Middle frontal gyrus (tissue), 1 donor: ENCODE measurements around the gene PLRG1.
"Not testable (repeated sequence)": the region's sequence is repeated elsewhere in the genome, so short reads cannot be mapped to it uniquely, and the experiment has no call there.

Source experiments
- DNase-seq: peaks from one replicate; pipeline ENCODE4 v3.0.0-alpha.2; 2015; ENCODE audit warnings: low spot score; ENCODE audit errors: extremely low spot score

The PLRG1 gene

DNA sequence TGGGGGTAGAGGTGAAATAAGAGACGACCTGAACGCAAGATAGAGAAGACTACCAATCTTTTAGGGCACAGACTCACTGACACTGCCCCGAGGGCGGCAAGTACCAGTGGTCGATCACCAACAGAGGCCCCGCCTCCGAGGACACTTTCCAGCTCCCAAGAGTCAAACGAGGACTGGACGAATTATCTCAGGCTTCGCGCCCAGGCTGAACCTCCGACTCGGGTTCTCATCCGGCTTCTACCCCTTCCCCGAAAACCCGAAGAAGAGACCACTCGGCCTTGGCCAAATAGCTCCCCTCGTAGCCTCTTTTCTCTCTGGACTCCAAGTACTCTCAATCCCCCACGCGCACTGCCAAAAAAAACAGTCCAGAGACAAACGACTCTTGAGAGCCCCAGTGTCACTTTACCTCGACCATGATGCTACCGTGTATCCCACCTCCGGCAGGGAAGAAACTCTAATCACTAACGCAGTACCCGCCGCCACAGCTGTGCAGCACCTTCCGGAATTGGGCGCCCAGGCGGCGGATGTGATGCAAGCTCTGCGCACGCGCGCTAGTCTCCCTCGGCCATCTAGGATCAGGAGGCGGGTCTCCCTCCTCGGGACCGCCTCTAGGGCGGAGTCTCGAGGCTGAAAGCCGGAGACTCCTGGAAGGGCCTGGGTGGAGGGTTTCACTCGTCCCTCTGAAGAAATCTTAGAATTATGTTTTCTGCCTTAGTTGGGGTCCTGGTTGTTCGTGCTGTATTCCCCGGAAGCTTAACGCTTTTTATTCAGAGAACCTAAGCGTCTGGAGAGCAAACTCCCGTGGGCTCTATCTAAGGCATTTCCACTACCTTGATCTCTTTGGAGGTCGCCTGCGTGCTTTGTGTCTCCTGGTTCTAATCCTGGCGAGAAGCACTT lies at the start of gene PLRG1:
Gene PLRG1, minus strand, starts transcription at position 507 of the 897 bp plus-strand sequence. Its CDS starts 92 bp downstream, at position 415.
- peak; percentile 92 for DNase-seq

DNA sequence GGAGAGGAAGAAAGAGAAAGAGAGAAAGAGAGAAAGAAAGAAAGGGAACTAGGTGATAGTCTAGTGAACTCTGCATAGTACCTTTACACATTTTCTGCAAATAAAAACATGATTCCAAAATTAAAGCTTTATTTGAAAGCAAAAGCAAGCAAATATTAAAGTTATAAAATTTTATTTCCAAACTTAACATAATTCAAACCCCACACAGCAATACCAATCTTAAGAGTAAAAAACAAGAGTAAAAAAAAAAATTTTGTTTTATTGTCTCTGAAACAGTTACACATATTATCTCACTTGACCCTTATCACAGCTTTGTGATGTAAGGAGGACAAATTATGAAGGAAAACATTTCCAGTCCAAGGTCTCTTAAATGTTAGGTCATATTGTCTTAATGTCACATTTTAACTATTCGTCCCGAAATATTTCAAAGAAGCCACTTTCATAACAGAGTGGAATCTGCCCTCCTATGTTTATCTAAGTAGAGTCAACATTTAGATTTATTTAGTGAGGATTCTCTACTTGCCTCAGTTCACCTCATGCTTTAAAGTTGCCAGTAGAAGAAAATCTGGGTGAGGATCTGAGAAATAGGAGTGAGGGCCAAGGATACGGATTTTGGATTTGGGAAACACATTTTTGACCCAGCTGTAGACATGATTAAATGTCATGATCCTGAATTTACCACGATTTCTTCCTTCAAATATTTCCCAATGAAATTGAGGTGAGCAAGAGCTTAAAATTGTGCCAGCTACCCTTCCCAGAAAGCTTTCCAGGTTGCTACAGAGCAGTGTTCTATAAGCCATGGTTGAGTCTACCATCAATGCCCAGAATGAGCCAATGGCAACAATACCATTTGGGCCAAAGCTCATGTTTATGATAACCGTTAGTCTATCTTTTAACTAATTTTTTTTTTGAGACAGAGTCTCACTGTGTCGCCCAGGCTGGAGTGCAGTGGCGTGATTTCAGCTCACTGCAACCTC lies 47.9 kb upstream of the PLRG1 start:
- DNase-seq: no peak

DNA sequence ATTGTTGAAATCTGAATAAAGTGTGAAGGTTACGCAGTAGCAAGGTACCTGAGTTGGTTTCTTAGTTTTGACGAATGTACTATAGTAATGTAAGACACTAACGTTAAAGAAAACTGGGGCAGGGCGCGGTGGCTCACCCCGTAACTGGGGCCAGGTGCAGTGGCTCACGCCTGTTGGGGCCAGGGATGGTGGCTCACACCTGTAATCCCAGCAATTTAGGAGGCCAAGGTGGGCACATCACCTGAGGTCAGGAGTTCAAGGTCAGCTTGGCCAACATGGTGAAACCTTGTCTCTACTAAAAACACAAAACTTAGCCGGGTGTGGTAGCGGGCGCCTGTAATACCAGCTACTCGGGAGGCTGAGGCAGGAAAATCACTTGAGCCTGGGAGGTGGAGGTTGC lies 47.1 kb upstream of the PLRG1 start:
- DNase-seq: not testable (repeated sequence)

DNA sequence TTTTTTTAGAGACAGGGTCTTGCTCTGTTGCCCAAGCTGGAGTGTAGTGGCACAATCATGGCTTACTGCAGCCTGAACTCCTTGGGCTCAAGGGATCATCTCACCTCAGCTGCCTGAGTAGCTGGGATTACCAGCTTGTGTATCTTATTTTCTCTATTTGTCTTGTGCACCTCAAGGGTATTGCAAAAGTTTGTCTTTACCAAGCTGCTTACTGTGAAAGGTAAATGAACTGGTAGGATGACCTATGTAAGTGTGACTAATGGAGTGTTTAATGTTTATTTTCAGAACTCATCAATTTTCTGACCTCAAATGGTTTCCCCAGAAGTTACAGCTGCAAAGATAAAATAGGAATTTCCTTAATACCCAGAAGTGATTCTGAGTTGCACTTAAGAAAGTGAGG lies 45.6 kb upstream of the PLRG1 start:
- no peak for DNase-seq

DNA sequence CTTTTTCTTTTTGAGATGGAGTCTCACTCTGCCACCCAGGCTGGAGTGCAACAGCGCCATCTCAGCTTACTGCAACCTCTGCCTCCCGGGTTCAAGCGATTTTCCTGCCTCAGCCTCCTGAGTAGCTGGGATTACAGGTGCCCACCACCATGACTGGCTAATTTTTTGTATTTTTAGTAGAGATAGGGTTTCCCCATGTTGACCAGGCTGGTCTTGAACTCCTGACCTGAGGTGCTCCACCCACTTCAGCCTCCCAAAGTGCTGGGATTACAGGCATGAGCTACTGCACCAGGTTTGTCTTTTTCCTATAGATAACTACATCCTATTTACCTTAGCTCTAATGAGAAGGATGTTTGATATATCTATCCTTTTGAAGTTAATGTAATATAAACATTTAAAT lies 44.1 kb upstream of the PLRG1 start:
- DNase-seq: not testable (repeated sequence)

DNA sequence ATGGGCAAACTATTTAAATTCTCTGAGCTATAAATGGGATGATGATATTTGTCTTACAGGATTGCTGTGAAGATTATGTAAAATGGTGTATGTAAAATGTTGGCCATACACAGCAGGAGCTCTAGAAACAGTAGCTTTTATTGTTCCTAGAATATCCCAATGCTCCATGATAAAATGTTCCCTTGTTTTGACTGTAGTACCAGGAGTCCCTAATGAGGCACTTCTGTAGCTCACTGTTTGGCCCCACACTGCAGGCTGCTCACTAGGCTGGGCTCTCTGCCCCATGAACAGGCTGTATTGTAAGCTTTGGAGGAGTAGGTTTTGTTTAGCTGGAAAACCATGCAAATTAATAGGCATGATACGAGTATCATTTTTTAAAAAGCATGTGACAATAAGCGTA lies 43.7 kb upstream of the PLRG1 start:
- no peak for DNase-seq

DNA sequence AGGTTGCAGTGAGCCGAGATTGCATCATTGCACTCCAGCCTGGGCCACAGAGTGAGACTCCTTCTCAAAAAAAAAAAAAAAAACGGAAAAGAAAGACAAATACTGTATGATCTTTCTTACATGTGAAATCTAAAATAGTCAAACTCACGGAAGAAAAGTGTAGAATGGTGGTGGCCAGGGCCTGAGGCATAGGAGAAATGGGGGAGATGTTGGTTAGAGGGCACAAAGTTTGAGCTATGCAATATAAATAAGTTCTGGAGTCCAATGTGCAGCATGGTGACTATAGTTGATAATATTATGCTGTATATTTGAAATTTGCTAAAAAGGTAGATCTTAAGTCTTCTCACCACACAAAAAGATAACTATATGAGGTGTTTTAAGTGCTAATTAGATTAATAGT lies 41.7 kb upstream of the PLRG1 start:
- DNase-seq: no peak

DNA sequence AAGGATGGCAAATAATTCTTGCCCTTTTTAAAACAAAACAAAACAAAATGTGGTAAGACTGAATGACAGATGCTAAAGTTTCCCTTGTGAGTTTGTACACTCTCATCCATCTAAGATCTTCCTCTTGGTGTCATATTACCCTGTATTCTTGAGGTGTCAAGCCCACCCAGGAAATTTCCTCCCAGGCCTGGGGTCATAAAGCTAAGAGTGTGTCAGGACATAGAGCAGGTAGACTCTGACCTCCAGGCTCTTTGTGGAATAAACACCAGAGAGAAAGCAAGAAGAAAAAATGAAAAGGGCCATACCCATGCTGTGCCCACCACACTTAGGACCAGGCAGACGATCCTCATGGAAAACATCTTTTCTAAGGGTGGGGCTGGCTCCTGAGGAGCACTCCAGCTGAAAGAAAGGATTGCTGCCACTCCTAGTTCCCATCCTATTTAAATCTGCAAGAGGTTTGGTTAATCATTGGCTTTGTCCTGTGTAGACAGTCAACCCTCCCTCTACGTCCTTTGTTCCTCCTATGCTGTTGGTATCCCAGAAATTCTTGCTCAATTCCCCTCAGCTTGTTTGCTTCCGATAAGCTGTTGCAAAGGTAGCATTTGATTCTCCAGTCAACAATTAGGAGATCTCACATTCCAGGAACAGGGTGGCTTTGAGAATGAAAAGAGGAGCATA lies 40.3 kb upstream of the PLRG1 start, which contains the start of gene FGA:
Gene FGA, minus strand, starts transcription at position 414 of the 678 bp plus-strand sequence. Its CDS starts 55 bp downstream, at position 359.
- no peak for DNase-seq

DNA sequence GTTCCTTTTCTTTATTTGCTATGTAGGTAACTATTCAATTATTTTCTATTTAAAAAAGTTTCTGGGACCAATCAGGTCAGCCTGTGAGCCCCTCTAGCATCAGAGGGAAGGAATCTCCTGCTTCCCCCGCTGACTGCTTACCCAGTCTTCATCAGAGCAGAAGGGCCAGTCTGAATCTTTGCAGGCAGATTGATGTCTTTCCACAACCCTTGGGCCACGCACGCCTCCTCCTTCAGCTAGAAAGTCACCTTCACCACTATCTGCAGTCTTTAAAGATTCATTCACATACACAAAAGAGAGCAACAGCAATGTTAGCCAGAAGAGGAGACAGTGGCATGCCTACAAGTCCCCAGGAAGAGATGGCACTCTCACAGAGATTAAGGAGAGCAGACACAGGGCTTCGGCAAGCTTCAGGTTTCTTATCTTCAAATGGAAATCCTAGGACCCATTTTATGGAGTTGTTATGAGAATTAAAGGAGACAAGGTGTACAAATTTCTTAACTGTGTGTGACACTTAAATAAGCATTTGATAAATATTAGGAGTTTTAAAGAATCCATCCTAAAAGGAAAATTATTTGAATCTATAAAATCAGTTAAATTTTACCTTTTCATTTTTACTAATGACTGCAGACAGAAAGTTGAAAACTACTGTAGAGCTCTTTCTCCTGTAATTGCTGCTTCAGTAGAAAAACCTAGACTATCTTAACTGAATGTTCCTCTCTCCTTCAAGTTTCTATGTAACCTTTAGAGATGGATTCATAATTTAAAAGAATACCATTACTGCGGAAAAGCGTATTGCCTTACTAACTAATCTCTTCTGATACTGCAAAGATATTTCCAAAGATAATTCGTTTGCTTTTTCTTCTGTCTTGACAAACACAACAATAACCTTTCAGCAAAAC lies 39.3 kb upstream of the PLRG1 start:
- DNase-seq: no peak

DNA sequence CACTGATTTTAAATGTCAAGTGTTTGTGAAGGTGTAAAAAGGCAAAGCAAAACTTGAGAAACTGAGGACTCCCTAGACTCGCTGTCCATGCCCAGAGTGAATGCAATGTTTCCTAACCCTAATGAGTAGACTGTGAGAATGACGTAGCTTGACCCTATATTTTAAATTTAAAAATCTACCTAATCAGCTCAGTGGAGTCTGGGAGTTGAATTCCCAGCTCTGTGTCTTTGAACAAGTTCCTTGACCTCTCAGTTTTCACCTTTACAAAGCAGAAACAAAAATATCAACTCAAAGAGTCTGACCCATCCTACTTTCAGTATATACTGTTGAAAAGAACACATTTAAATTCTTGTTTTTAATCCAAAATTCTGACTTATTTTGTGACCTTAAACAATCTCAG lies 38.0 kb upstream of the PLRG1 start:
- DNase-seq: no peak

DNA sequence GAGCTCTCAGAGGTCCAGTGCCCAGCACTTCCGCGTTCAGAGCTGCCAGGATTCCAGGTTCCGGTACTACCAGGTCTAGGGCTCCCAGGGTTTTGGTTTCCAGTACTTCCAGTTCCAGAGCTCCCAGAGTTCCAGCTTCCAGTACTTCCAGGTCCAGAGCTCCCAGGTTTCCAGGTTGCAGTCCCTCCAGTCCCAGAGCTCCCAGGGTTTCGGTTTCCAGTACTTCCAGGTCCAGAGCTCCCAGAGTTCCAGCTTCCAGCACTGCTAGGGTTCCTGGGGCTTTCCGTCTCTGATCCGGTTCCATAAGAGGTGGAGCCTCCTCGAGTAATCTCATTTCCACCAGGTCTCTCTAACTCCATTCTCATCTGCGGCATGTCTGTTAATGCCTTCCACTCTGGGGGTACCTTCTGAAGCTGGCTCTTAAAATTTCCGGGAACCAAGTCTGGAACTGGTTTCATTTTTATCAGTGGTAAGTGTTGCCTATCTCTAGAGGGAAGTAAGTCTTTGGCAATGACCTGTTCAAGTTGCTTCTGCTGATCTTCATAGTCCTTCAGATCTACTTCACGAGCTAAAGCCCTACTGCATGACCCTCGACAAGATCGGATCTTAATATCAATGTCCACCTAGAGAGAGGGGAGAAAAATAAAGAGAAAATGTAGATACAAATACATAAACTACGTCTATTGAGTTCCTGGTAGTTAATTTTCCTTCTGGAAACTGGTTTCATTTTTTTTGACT lies 36.3 kb upstream of the PLRG1 start:
- DNase-seq: no peak

DNA sequence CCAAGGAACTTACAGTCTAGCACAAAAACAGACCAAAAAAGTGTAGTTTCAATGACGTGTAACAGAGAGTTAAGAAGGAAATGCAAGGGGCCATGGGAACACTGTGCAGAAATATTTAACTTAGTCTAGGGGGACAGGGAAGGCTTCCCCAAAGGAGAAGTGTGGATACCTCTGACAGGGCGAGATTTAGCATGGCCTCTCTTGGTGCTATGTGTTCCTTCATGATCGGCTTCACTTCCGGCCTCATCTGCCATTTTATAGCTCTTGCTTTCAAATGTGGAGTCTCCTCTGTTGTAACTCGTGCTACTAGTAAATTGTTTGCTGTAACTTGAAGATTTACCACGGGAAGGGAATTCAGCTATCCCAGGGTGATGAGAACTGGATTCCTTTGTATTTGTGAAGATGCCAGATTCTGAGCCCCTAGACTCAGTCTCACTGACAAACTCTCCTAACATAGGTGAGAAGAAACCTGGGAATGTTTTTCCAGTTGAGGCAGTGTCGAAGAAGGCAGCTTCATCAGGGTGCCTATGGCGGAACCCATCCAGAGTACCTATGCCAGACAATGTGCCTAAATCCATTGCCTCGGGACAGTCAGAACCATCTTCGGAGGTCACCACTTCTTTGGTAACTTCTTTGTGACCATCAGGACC lies 35.3 kb upstream of the PLRG1 start:
- DNase-seq: no peak

DNA sequence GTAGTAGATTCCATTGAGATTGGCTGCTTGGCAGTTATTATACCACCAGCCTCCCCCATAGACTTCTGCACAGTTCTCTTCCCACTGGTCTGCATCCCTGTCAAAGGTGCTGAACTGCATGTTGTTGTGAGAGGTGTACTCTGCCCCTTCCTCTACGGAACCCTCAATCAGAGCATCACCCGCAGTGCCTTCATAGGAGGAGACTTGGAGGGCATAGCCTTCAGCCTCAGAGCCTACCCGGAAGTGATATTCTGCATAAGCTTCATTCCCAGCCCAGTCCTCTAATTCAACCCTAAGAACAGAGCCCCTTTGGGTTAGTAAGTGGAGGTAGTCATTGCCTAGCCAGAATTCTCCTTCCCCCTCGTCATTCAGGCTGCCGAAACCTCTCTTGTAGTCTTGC lies 34.1 kb upstream of the PLRG1 start:
- DNase-seq: no peak

DNA sequence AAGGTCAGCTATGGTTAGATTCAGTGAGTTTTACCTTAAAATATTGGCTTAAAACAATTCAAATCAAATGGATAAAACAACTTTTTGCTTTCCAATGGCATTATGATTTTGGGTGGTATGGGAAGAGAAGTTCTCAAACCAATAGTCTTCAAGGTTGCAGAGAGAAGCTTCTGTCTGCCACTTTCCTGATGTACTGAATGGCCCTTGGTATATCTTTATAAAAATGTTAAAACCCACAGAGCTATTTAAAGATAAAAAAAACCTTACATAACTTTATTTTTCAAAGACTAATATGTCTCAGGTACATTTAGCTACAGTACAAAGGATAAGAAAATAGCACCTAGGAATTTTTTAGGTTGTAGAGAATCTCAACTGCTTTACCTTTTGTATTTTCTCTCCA lies 33.5 kb upstream of the PLRG1 start:
- no peak for DNase-seq

DNA sequence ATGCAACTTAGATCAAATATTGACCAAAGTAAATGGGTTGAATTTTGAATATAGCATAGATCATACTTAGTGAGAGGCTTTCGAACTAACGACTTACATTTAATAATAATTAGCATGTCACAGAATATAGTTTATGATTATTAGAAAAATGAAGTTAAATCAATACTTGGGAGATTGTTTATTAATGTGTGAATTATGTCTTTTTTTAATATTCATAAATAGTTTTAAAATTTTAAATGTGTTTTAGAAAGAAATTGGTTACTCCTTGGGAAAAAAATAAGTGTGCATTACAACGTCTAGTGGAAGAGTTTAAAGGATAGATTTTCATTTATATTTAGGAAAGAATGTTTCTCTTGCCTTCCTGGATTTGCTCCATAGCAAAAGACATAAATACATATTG lies 33.0 kb upstream of the PLRG1 start:
- DNase-seq: no peak

DNA sequence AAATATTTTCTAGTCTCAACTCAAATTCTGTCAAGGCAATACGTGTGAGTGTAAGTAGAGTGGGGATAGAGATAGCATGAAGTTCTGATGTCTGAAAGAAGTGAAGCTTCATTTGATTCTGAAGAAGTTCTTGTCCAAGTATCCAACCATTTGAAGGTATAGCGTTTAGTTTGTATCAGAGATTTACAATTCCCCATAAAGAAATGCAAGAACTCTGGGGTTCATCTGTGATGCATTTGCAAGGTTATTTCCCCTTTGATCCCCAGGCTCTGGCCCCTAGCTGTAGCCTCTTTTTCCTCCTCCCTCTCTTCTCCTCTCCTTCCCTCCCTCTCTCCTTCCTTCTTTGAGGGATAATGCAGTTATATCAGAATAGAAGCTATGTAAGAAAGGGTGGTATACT lies 32.5 kb upstream of the PLRG1 start:
- no peak for DNase-seq

DNA sequence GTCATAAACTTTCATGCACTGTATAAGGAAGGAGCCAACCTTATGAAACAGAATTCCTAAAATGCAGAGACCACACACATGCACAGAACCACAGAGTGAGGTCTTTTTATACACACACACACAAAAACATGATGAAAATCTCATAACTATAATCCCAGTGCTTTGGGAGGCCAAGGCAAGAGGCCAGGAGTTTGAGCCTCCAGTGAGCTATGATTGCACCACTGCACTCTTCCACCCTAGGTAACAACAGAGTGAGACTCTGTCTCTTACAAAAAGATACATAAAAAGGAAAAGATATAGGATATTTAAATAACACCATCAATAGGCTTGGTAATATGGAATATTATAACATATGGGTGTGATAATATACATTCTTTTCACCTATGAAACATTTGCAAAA lies 29.7 kb upstream of the PLRG1 start:
- no peak for DNase-seq

DNA sequence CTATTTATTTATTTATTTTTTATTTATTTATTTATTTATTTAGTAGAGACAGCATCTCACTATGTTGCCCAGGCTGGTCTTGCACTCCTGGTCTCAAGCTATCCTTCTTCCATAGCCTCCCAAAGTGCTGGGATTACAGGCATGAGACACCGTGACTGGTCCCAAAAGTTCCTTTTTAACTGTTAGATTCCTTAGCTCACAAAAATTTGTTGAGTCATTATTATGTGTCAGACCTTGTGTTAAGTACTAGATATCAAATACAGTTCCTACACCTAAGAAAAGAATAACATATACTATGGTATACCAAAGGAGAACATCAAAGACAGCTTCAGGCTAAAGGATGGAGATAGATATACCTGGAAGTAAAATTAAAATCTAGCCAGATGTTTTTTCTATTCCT lies 28.7 kb upstream of the PLRG1 start:
- no peak for DNase-seq

DNA sequence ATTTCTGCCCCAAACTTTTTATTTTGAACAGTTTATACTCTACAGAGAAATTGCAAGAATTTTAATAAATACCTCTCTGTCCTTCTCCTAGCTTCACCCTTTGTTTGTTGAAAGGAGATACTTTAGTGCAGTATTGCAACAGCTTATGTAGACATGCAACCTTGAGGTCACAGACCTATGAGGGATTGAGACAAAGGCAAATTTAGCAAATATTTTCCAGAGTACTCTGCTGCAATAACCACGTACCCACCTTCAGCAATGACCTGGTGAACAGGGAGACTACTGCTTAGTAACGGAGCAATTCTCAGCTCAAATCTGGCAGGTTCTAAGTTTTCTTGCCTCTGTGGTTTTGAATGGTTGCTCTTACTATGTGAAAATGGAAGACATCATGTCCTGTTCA lies 27.1 kb upstream of the PLRG1 start:
- DNase-seq: no peak
